Activated naive CD8-positive, alpha-beta T cell treated with anti-CD3 and anti-CD28 coated beads, Interleukin-2, amount 10 ng/mL, durations not matched to agents 7 days and 5 days (primary cell): ENCODE measurements around the gene KXD1. TPM values are rescaled to one million over a fixed set of nuclear protein-coding genes. Genes with fewer than 3 reads are reported as not detected.

Experiments
- ATAC-seq: fragments of 150-1000 bp; cut with Tn5 transposase; one replicate; pipeline ENCODE4 v1.10.0; 2021; ENCODE audit warnings: low read depth, moderate library complexity
- POLR2A ChIA-PET: fragments of 350-600 bp; sonication (Branson Sonifier 250); formaldehyde crosslinking; loops from one replicate; lab custom pipeline; 2021; ENCODE audit warnings: antibody characterized with exemption; lab: Charles Lee
- DNase-seq: peaks from one replicate; pipeline ENCODE4 v3.0.0; 2021
- H3K27ac Mint-ChIP-seq: one replicate; pipeline ENCODE4 v1.8.0; 2022; ENCODE audit warnings: mild to moderate bottlenecking, mixed read lengths
- H3K27me3 Mint-ChIP-seq: one replicate; pipeline ENCODE4 v1.8.0; 2022; ENCODE audit warnings: mild to moderate bottlenecking, moderate library complexity, mixed read lengths
- H3K36me3 Mint-ChIP-seq: one replicate; pipeline ENCODE4 v1.8.0; 2021; ENCODE audit warnings: mild to moderate bottlenecking, mixed read lengths
- H3K4me1 Mint-ChIP-seq: one replicate; pipeline ENCODE4 v1.8.0; 2021; ENCODE audit warnings: mixed read lengths
- H3K4me3 Mint-ChIP-seq: one replicate; pipeline ENCODE4 v1.8.0; 2022; ENCODE audit warnings: mild to moderate bottlenecking, moderate library complexity, mixed read lengths
- H3K9me3 Mint-ChIP-seq: one replicate; pipeline ENCODE4 v1.8.0; 2021; ENCODE audit warnings: mixed read lengths
- total RNA-seq, 2 experiments: library from RNA; stranded (reverse); gene quantifications; one replicate each; pipeline ENCODE4 v1.2.3, GENCODE V29; 2021

The KXD1 gene
- total RNA-seq, 2 experiments from 2014 or later: 96.7 to 105 TPM

DNA sequence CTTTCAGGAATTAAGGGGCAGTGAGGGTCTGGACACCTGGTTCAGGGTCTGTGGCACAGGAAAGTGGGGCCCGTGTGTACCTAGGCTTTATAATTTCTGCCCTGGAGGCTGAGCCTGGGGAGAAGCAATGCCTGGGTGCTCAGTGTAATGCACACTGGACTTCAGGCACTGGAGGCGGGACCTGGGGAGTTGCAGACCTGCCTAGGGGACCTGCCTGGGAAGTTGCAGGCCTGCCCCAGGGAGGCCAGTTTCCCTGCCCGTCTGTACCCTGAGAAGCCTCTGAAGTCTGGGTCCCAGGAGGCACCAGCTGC lies 52.5 kb downstream of the KXD1 start:
- no peak overlapping the region for H3K27ac Mint-ChIP-seq
- ATAC-seq (no peak), DNase-seq (no peak)
- H3K36me3 Mint-ChIP-seq: no peaks in the 10 kb centered on the region
- POLR2A ChIA-PET: no interaction called here
- peaks cover 9% of the 10 kb centered on the region for H3K4me1 Mint-ChIP-seq
- H3K27me3 Mint-ChIP-seq: peaks cover 80% of the 10 kb centered on the region
- no peak overlapping the region for H3K4me3 Mint-ChIP-seq
- H3K9me3 Mint-ChIP-seq: no peaks in the 10 kb centered on the region

DNA sequence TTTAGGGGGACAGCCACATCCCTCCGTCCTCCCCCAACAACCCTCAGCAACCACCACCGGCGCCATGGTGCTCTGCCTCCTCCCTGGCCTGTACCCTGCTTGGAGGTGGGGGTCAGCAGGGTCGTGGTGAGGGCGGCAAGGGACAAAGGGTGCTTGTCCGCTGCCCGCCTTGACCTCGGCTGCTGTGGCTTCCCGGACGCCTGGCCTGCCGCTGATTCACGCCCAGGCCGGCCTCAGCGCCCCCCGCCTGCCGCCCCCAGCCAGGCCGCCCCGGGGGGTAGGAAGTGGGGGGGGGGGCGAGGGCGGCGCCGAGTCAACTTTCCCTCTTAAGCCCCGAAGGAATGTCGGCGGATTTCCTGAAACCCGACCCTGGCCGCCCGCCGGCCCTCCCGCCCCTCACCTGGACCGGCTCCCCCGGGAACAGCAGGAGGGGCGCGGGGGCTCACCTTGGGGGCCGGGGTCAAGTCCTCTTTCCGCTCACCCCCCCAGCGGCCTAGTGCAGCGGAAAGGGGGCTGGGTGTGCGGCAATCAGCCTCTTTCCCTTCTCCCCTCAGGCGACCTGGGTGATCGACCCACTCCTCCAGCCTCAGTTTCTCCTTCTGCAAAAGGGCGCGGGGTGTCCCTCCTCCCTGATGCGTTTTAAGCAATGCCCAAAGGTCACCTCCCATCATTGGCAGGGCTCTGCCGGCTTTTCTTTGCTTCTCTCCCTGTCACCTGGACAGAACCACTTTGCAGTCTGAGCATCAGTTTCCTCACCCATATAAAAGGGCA lies 53.1 kb downstream of the KXD1 start:
- POLR2A ChIA-PET: no interaction called here
- ATAC-seq (no peak), DNase-seq (no peak)
- Mint-ChIP-seq H3K36me3 (no peaks in the 10 kb centered on the region), H3K4me3 (no peak overlapping the region), H3K4me1 (peaks cover 9% of the 10 kb centered on the region), H3K9me3 (no peaks in the 10 kb centered on the region), H3K27me3 (peaks cover 79% of the 10 kb centered on the region), H3K27ac (no peak overlapping the region)

GRCh38 chr19:18611327-18612050 lies 53.8 kb downstream of the KXD1 start:
- ATAC-seq (no peak), DNase-seq (no peak)
- H3K27ac Mint-ChIP-seq: no peak overlapping the region
- H3K4me1 Mint-ChIP-seq: peaks cover 9% of the 10 kb centered on the region
- H3K9me3 Mint-ChIP-seq: no peaks in the 10 kb centered on the region
- H3K4me3 Mint-ChIP-seq: no peak overlapping the region
- no peaks in the 10 kb centered on the region for H3K36me3 Mint-ChIP-seq
- H3K27me3 Mint-ChIP-seq: peaks cover 81% of the 10 kb centered on the region
- POLR2A ChIA-PET: no interaction called here

DNA sequence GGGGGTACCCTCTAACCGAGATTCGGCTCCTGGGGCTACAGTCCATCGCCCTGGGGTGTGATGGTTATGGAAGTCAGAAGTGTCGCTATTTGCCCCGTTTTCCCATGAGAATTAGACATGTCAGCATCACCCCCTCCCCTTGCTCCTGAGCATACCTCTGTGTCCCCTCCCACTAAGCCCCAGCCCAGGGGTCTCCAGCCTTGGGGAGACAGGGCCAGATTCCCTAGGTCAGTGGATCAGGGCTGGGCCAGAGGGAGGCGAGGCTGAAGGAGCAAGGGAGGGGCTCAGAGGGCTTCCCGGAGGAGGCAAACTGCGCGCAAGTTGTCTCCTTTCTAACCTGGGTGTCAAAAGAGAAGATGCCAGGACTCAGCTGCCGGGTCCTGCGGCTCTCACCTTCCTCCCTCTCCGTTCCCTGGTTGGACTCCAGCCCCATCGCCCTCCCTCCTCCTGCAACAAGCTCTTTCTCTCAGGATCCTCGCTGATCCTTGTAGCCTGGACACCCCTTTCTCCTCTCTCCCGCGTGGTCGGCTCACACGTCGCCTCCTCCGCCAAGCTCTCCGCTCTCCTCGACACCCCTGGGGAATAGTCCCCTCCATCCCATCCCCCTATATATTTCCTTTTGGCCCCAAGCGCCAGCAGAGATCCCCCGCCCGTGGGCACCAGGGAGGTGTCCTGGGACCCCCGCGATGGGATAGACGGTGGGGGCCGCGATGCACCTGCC lies 54.5 kb downstream of the KXD1 start:
- Mint-ChIP-seq H3K27ac (no peak overlapping the region), H3K4me3 (peak overlapping the region; percentile 58), H3K27me3 (peaks cover 79% of the 10 kb centered on the region), H3K9me3 (no peaks in the 10 kb centered on the region), H3K36me3 (no peaks in the 10 kb centered on the region), H3K4me1 (peaks cover 9% of the 10 kb centered on the region)
- DNase-seq (no peak), ATAC-seq (no peak)
- POLR2A ChIA-PET: interaction anchor here (0.5 kb wide), 1 partner anchor 66 kb away, joined by 3 read pairs; no protein-coding TSS in a partner anchor

- DNase-seq (no peak), ATAC-seq (peak; percentile 38)
- H3K4me3 Mint-ChIP-seq: peak within 1 kb of the TSS; percentile 58
- H3K36me3 Mint-ChIP-seq: no peaks in the 10 kb centered on the region
- peaks cover 72% of the 10 kb centered on the region for H3K27me3 Mint-ChIP-seq
- peaks cover 9% of the 10 kb centered on the region for H3K4me1 Mint-ChIP-seq
- H3K9me3 Mint-ChIP-seq: no peaks in the 10 kb centered on the region
- no peak within 1 kb of the TSS for H3K27ac Mint-ChIP-seq
- POLR2A ChIA-PET: interaction anchor here (0.5 to 0.7 kb wide), 2 partner anchors 18 to 66 kb away, joined by 3 read pairs; no protein-coding TSS in a partner anchor
Measured at GRCh38 chr19:18612772-18613588, 55.3 kb downstream of the KXD1 start, which contains the start of gene TMEM59L. TSS of gene TMEM59L (plus strand) at chr19:18612870. CDS start at chr19:18612959, 89 bp downstream.

DNA sequence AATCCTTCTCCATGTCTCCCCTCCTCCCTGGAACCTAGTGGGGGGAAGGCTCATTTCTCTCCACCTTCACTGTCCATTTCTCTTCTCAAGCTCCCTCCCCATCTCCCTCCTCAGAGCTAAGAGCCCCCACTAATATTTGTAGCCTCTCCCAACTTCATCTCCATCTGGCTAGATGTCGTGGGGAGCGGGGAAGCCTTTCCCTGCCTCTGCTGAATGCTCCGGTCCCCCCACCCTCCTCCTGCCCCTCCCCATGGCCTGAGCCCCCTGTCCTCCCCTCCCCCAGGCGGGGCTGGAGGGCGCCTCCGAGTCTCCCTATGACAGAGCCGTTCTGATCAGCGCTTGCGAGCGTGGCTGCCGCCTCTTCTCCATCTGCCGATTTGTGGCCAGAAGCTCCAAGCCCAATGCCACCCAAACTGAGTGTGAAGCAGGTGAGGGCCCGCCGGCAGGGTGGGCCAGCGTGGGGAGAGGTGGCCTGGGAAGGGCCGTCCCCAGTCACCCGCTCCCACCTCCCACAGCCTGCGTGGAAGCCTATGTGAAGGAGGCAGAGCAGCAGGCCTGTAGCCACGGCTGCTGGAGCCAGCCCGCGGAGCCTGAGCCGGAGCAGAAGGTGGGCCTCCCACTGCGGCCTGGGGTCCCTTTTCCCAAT lies 56.0 kb downstream of the KXD1 start:
- no peak overlapping the region for H3K27ac Mint-ChIP-seq
- POLR2A ChIA-PET: no interaction called here
- no peaks in the 10 kb centered on the region for H3K36me3 Mint-ChIP-seq

DNA sequence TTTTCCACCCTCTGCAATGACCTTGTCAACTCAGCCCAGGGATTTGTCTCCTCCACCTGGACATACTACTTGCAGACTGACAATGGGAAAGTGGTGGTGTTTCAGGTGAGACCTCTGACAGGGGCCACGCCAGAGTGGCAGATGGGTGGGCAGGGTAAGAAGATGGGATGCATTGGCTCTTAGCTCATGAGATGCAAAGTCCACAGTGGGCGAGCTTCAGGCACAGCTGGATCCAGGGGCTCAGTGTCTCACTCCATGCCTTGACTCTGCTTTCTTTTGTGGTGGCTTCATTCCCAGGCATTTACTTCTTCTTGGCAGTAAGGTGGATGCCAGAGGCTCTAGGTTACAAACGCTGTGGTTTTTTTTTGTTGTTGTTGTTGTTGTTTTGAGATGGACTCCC lies 58.4 kb downstream of the KXD1 start:
- no peak for DNase-seq
- no peak overlapping the region for H3K27ac Mint-ChIP-seq
- H3K36me3 Mint-ChIP-seq: no peaks in the 10 kb centered on the region
- no peak for ATAC-seq
- H3K9me3 Mint-ChIP-seq: no peaks in the 10 kb centered on the region
- H3K4me1 Mint-ChIP-seq: peaks cover 7% of the 10 kb centered on the region
- POLR2A ChIA-PET: no interaction called here
- H3K27me3 Mint-ChIP-seq: peaks cover 44% of the 10 kb centered on the region
- H3K4me3 Mint-ChIP-seq: no peak overlapping the region

More for the DNA sequence above, 56.0 kb downstream of the KXD1 start:
- Mint-ChIP-seq H3K27me3 (peaks cover 64% of the 10 kb centered on the region), H3K4me1 (peaks cover 9% of the 10 kb centered on the region), H3K4me3 (peak overlapping the region; percentile 25), H3K9me3 (no peaks in the 10 kb centered on the region)
- no peak for ATAC-seq
- DNase-seq: no peak

DNA sequence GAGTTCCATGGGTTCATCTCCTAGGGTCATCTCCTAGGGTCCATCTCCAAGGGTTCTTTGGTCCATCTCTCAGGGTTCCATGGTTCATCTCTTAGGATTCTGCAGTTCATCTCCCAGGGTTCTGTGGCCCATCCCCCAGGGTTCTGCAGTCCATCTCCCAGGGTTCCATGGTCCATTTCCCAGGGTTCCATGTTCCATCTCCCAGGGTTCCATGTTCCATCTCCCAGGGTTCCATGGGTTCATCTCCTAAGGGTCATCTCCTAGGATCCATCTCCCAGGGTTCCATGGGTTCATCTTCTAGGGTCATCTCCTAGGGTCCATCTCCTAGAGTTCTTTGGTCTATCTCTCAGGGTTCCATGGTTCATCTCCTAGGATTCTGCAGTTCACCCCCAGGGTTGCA lies 59.9 kb downstream of the KXD1 start:
- H3K9me3 Mint-ChIP-seq: no peaks in the 10 kb centered on the region
- peaks cover 3% of the 10 kb centered on the region for H3K4me1 Mint-ChIP-seq
- no peaks in the 10 kb centered on the region for H3K36me3 Mint-ChIP-seq
- ATAC-seq (no peak), DNase-seq (no peak)
- POLR2A ChIA-PET: no interaction called here
- no peak overlapping the region for H3K4me3 Mint-ChIP-seq
- no peak overlapping the region for H3K27ac Mint-ChIP-seq
- peaks cover 31% of the 10 kb centered on the region for H3K27me3 Mint-ChIP-seq

DNA sequence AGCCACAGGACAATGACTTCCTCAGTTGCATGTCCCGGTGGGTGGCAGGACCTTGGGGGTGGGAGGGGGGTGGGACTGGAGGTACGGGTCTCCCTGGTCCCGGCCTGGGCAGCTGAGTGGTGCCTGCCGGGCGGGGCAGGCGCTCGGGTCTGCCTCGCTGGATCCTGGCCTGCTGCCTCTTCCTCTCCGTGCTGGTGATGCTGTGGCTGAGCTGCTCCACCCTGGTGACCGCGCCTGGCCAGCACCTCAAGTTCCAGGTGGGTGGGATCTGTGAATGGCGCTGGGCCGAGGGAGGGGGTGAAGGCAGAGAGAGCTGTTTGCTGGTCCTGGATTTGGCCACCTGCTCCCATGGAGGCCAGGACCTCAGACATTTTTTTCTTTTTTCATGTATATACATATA lies 60.6 kb downstream of the KXD1 start:
- Mint-ChIP-seq H3K27ac (no peak overlapping the region), H3K9me3 (no peaks in the 10 kb centered on the region), H3K4me1 (peaks cover 3% of the 10 kb centered on the region), H3K27me3 (peaks cover 32% of the 10 kb centered on the region), H3K4me3 (no peak overlapping the region), H3K36me3 (no peaks in the 10 kb centered on the region)
- DNase-seq (no peak), ATAC-seq (no peak)
- POLR2A ChIA-PET: no interaction called here

Other genes starting within 250 kb of the KXD1 start
- gene LSM4, start 234.8 kb upstream of the KXD1 start, total RNA-seq: 100 to 1,000 TPM; 151 to 157 TPM
- gene PGPEP1, start 217.3 kb upstream of the KXD1 start, total RNA-seq: 10 to 100 TPM; 41.3 to 45.7 TPM
- under 1 TPM; 0.34 to 0.75 TPM for gene GDF15, start 171.7 kb upstream of the KXD1 start, total RNA-seq
- gene LRRC25, start 160.2 kb upstream of the KXD1 start, total RNA-seq: 1 to 10 TPM; 1.2 to 1.6 TPM
- 100 to 1,000 TPM; 152 to 158 TPM for gene SSBP4, start 138.5 kb upstream of the KXD1 start, total RNA-seq
- gene ISYNA1, start 119.7 kb upstream of the KXD1 start, total RNA-seq: 10 to 100 TPM; 39.6 to 43.4 TPM
- 10 to 100 TPM; 28.5 to 31.2 TPM for gene ELL, start 35.8 kb upstream of the KXD1 start, total RNA-seq
- gene FKBP8, start 14.3 kb upstream of the KXD1 start, total RNA-seq: 100 to 1,000 TPM; 261 to 275 TPM
- 1,000 to 10,000 TPM; 1,538 to 1,547 TPM for gene UBA52, start 14.0 kb downstream of the KXD1 start, total RNA-seq
- gene REX1BD, start 30.9 kb downstream of the KXD1 start, total RNA-seq: 100 to 1,000 TPM; 105 to 109 TPM
- not detected for gene CRLF1, start 48.9 kb downstream of the KXD1 start, total RNA-seq
- under 1 TPM in 1 of 2 experiments, not detected in 1; 0.19 TPM for gene TMEM59L, start 55.0 kb downstream of the KXD1 start, total RNA-seq
- 10 to 100 TPM; 13.6 to 14.3 TPM for gene KLHL26, start 79.2 kb downstream of the KXD1 start, total RNA-seq
- gene CRTC1, start 125.8 kb downstream of the KXD1 start, total RNA-seq: 10 to 100 TPM; 10.3 to 11.8 TPM
- gene COMP, start 233.4 kb downstream of the KXD1 start, total RNA-seq: not detected